Ascending aorta (tissue), 2 donors: ENCODE results near the gene DPH6. TPM values are rescaled to one million over a fixed set of nuclear protein-coding genes. Genes with fewer than 3 reads are reported as not detected.

Experiments used
- DNase-seq, 2 donors: peaks; one replicate each; pipeline ENCODE4 v3.0.0-alpha.2; 2019; ENCODE audit warnings: low spot score in 2 of 2
- H3K27ac ChIP-seq, 2 donors: fragments of 200-600 bp; sonication (generic); one replicate each; pipeline ENCODE4 v1.5.1; 2016 to 2017; ENCODE audit warnings: mild to moderate bottlenecking in 1 of 2
- H3K27me3 ChIP-seq: fragments of 200-600 bp; sonication (generic); one replicate; pipeline ENCODE4 v1.5.1; 2017
- H3K36me3 ChIP-seq, 2 donors: fragments of 200-600 bp; sonication (generic); one replicate each; pipeline ENCODE4 v1.5.1; 2016
- H3K4me1 ChIP-seq, 2 donors: fragments of 200-600 bp; sonication (generic); one replicate each; pipeline ENCODE4 v1.5.1; 2016 to 2017; ENCODE audit warnings: mild to moderate bottlenecking in 1 of 2
- H3K4me3 ChIP-seq, 2 donors: fragments of 200-600 bp; sonication (generic); one replicate each; pipeline ENCODE4 v1.5.1; 2016 to 2017; ENCODE audit warnings: mild to moderate bottlenecking in 1 of 2
- H3K9me3 ChIP-seq, 2 donors: fragments of 200-600 bp; sonication (generic); one replicate each; pipeline ENCODE4 v1.5.1; 2016
- CTCF ChIP-seq, 3 experiments: fragments of 200-600 bp in 2 of 3; fragments of 450-650 bp in 1 of 3; sonication (generic) in 2 of 3; IDR thresholded peaks; one replicate each; pipeline ENCODE4 v1.5.1; 2016 to 2019; ENCODE audit warnings: antibody characterized with exemption in 3 of 3, mild to moderate bottlenecking in 1 of 3, moderate library complexity in 1 of 3
- intact Hi-C: fragments of 100-400 bp; cut with DNase I; formaldehyde crosslinking; loops from one replicate; pipeline ENCODE4 v1.15.1; 2023
- total RNA-seq: library from RNA; depleted of rRNA; stranded (reverse); fragments of >200 nt; gene quantifications from one replicate; pipeline ENCODE4 v1.1.0, GENCODE V29; 2016

Gene DPH6
- total RNA-seq, 1 donor from 2014 or later, result 9.0 TPM

- Histone ChIP-seq H3K4me1 (peaks cover 0 to 7% of the 10 kb centered on the region in 2 donors), H3K27me3 (no peaks in the 10 kb centered on the region), H3K9me3 (no peaks in the 10 kb centered on the region), H3K36me3 (no peaks in the 10 kb centered on the region), H3K4me3 (no peak overlapping the region), H3K27ac (no peak overlapping the region)
- no peak for TF ChIP-seq CTCF (IDR thresholded peaks at IDR 0.05)
- intact Hi-C loops, result no loop called here
- no peak for DNase-seq
These were observed 225.1 kb downstream of the DPH6 start for GRCh38 chr15:35320911-35321310.
